GM18517 (cell line): ENCODE results near the gene PBX1.

Source experiments
- ATAC-seq: cut with Tn5 transposase; IDR thresholded peaks from one replicate; pipeline ENCODE4 v1.9.1; 2021; ENCODE audit warnings: mild to moderate bottlenecking, moderate library complexity; ENCODE audit not compliant: unreplicated experiment

PBX1 gene

DNA sequence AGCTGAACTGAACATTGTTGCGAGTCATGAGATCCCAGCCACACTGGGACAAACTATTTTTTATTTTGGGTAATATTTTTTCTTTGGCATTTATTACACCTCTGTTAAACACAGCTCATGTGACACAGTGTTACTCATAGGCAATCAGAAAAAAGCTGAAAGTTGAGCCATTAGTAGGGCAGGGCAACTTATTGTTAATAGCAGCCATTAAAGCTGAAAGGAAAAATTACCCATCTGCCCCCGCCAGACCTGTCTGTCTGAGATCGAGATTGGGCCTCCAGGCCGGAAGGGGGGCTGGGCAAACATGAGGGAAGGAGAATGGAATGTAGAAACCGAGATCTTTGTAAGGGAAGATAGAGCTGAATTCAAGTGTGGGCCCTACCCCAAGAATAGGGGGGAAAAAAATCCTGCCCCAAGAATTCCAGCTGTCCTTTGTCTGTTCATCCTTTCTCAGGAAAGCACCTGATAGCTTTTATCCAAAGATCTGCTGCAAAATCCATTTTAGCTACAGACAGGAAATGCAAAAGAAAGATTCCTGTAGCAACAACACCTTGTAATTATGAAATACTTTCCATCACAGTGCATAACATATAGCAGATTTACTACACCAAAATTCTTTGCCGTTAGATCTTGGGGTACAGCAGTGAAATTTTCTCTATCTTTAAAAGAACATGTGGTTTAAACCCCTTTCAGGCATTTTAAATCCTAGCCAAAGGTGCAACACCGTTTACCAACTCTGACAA lies 212.8 kb downstream of the PBX1 start:
- ATAC-seq = no peak

DNA sequence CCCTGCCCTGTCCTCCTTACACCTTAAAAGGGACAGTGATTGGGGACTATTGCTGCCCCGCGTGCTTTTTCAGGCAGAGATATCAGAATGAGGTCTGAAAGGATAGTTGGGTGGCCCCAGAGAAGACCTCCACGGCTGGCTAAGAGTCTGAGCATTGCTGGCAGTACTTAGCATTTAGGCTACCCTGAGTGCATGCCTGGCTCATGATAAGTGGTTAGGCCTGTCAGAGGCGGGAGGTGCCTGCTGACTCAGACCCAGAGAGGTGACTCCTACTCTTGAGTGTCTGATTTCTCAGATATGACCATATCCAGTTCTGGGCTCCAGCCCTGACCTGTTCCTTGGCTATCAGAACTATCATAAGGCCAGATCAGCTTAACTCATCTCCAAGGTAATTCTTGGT lies 213.7 kb downstream of the PBX1 start:
- no peak for ATAC-seq

- no peak for ATAC-seq
Measured at GRCh38 chr1:164773102-164773501, 214.1 kb downstream of the PBX1 start.

DNA sequence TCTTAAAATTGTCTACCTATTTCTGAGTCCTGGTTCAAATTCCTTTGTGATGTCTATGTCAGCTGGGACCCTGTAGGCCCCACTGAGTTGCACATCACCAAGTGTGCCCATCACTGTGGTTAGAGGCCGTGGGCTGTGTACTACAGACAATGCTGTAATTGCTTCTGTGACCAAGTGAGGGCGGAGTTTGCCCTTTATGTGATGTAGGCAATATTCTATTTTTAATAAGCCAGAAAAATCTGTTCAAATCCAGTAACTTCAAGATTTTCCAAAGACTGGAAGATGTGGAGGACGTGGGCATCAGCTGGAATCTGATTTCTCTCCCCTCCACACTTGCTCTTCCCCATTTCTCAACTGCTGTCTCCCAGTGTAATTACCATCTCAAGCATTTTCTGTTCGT lies 215.4 kb downstream of the PBX1 start:
- ATAC-seq = no peak

GRCh38 chr1:164774819-164775654 lies 216.1 kb downstream of the PBX1 start:
- ATAC-seq = no peak

GRCh38 chr1:164777518-164777917 lies 218.5 kb downstream of the PBX1 start:
- no peak for ATAC-seq

DNA sequence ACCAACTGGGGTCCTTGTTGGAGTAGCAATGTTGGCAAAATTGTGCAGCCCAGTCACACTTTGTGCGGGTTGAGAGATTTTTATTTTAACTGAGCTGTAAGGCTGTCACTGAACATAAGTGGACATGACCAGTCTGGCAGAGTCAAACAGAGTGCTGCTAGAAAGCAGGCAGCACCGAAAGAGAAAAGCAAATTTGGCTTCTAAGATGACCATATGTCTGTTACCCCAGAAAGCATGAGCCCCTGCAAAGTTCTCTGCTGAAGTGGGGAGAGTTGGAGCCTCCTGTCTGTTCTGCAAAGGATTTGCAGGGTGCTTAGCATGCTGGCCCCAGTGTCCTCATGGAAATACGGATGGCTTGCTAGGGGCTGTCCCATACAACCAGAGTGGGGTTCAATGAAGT lies 220.4 kb downstream of the PBX1 start:
- ATAC-seq = no peak

GRCh38 chr1:164780111-164780812 lies 221.3 kb downstream of the PBX1 start:
- ATAC-seq = no peak

GRCh38 chr1:164780863-164781262 lies 221.9 kb downstream of the PBX1 start:
- no peak for ATAC-seq

GRCh38 chr1:164781972-164782371 lies 223.0 kb downstream of the PBX1 start:
- no peak for ATAC-seq

GRCh38 chr1:164783778-164784555 lies 225.0 kb downstream of the PBX1 start:
- ATAC-seq = no peak

DNA sequence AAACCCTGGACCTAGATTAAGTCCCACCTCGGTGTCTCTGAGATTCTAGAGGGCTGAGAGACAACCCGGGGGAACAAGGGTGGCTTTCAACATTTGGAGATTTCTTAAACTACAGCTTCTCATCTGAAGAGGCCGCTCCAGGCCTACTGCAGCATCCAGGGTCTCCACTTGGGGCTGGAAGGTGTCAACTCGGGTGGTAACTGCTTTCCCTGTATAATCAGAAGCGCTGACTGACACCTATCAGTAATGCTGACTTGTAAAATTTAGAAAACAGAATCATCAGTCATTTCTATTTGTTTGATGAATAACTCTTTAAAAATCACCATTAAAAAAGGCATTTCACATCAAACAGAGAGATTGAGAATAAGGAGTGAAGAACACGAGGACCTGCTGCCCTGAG lies 226.0 kb downstream of the PBX1 start:
- ATAC-seq = no peak

DNA sequence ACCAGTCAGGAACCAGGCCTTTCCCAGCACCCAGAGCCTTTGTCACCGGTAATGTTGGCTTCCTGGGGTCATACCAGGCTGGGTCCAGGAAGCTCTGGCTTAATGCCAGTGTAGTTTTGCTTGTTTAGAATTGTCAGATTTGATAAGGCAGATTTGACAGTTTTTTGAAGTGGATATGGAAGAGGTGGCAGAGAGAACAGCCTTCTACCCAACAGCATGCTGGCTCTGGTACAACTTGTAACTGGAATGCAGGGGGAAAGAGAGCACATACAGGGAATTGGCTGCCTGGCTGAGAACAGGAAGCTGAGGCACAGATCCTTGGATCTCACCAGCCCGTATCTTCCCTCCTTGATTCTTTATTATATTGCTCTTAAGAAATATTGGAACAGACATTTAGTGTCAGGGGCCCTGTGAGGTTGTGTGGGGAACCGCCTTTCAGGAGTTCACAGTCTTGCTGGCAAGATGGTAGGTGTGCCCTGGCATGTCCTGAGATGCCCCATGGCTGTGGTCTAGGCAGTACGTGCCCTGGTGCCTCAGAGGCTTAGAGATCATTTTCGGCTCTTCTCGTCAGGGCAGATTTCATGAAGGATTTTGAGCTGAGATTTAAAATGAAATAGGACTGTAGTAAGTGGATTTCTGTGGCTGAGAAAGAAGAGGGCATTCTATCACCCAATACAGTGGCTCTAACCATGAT lies 227.0 kb downstream of the PBX1 start:
- no peak for ATAC-seq

GRCh38 chr1:164786980-164787833 lies 228.2 kb downstream of the PBX1 start:
- peak; percentile 91 for ATAC-seq

DNA sequence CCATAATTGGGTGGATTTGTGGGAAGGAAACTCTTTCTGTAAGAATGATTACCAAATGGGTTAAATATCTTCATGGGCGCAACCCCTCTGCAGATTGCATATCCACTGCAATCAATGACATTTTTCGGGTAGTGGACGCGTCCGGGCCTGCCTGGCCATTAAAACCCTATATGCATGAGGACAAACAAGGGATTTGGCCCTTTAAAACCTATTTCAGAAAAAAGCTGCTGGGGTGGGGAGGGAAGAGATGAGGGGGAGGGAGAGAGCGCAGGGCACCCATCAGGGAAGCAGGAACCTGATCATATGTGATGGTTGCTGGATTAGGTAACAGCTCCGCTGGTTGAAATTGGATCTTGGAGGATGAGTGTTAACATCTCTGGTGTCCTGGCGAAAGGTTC lies 228.8 kb downstream of the PBX1 start:
- ATAC-seq = no peak

GRCh38 chr1:164790081-164790480 lies 231.1 kb downstream of the PBX1 start:
- ATAC-seq = no peak

GRCh38 chr1:164792410-164793004 lies 233.5 kb downstream of the PBX1 start:
- ATAC-seq = no peak

GRCh38 chr1:164794356-164794755 lies 235.4 kb downstream of the PBX1 start:
- ATAC-seq = no peak

DNA sequence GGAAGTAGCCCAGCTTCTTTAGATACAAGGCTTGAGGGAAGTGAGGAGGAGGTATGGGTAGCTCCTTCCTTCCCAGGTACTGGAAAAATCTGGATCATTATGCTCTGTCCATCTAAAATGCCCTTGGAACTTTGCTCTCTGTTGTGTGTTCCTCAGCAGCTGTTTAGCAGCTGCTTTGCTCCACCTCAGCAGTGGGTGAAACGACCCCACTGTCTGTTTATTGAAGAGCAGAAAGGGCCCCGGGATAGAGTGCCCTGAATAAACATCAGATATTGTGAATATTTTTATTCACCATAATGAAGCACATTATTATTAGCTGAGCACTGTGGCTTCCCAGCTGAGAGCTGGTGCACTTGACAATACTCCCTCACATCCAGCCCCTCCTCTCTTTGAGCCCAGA lies 237.9 kb downstream of the PBX1 start:
- ATAC-seq = no peak
